ENCODE data around the gene TRIM44. TPM values are rescaled to one million over a fixed set of nuclear protein-coding genes. Genes with fewer than 3 reads are reported as not detected.
A peak's percentile ranks its signal among the peaks of the same experiment; 100 is the strongest.

TRIM44 gene
- total RNA-seq, 1 donor from 2014 or later, result 67.4 TPM

DNA sequence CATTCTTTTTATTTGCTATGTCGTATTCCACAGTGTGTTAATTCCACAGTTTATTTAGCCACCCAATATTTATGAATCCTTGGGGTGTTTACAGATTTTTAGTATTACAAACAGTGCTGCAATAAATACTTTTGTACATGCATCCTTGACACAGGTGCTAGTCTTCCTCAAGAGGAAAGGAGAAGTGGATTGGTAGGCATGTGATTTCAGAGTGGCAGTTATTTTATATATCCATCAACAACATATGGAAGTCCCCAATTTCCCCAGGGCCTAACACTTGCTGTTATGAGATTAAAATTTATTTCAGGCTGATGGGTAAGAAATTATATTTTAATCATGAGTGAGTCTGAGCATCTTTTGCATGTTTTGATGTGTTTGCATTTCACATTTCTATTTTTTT, 17.9 kb downstream of the TRIM44 start:
- peaks cover 32% of the 10 kb centered on the region for H3K4me1 Mint-ChIP-seq
- peaks cover 4% of the 10 kb centered on the region for H3K36me3 Mint-ChIP-seq (ENCODE audit: low read depth)
- no peak overlapping the region for H3K4me3 Mint-ChIP-seq
- no peaks in the 10 kb centered on the region for H3K27me3 Mint-ChIP-seq (ENCODE audit: low read depth)
- TF ChIP-seq, protein P1, sequence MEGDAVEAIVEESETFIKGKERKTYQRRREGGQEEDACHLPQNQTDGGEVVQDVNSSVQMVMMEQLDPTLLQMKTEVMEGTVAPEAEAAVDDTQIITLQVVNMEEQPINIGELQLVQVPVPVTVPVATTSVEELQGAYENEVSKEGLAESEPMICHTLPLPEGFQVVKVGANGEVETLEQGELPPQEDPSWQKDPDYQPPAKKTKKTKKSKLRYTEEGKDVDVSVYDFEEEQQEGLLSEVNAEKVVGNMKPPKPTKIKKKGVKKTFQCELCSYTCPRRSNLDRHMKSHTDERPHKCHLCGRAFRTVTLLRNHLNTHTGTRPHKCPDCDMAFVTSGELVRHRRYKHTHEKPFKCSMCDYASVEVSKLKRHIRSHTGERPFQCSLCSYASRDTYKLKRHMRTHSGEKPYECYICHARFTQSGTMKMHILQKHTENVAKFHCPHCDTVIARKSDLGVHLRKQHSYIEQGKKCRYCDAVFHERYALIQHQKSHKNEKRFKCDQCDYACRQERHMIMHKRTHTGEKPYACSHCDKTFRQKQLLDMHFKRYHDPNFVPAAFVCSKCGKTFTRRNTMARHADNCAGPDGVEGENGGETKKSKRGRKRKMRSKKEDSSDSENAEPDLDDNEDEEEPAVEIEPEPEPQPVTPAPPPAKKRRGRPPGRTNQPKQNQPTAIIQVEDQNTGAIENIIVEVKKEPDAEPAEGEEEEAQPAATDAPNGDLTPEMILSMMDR (conservative IDR thresholded peaks at IDR 0.05), result no peak
- no peak overlapping the region for H3K27ac Mint-ChIP-seq (ENCODE audit: unreplicated experiment)
- H3K9me3 Mint-ChIP-seq, result no peaks in the 10 kb centered on the region
- no peak for DNase-seq (ENCODE audit: low read depth, low spot score)

DNA sequence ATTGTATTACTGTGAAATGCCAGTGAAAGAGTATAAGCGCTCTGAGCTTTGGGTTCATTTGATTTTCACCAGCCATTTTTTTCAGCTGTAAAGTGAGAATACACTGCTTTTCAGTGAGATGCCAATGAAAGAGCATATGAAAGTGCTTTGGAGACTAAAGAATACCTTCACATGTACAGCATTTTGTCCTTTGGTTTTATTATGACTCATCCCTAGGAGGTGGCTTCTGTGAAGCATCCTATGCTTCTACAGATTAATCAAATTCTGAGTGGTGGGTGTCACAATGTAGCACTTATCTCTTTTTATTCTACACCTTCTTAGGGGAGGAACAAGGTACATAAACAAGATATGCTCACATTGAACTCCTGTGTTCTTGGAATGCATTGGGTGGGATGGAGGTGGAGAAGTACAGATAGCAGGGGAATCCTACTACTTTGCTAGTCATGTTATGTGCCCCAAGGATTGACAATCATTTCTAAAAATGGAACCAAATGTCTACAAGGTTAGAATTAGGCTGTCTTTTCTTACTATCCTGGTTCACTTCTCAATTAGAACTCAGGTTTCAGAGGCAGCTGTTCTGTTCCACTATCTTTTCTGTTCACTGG, 18.7 kb downstream of the TRIM44 start:
- TF ChIP-seq, protein P1 (conservative IDR thresholded peaks at IDR 0.05), result no peak
- Mint-ChIP-seq H3K36me3 (ENCODE audit: low read depth) (peaks cover 4% of the 10 kb centered on the region), H3K9me3 (no peaks in the 10 kb centered on the region), H3K27ac (ENCODE audit: unreplicated experiment) (peak overlapping the region; percentile 28), H3K4me3 (no peak overlapping the region), H3K27me3 (ENCODE audit: low read depth) (no peaks in the 10 kb centered on the region), H3K4me1 (peaks cover 27% of the 10 kb centered on the region)
- DNase-seq (ENCODE audit: low read depth, low spot score), result no peak

DNA sequence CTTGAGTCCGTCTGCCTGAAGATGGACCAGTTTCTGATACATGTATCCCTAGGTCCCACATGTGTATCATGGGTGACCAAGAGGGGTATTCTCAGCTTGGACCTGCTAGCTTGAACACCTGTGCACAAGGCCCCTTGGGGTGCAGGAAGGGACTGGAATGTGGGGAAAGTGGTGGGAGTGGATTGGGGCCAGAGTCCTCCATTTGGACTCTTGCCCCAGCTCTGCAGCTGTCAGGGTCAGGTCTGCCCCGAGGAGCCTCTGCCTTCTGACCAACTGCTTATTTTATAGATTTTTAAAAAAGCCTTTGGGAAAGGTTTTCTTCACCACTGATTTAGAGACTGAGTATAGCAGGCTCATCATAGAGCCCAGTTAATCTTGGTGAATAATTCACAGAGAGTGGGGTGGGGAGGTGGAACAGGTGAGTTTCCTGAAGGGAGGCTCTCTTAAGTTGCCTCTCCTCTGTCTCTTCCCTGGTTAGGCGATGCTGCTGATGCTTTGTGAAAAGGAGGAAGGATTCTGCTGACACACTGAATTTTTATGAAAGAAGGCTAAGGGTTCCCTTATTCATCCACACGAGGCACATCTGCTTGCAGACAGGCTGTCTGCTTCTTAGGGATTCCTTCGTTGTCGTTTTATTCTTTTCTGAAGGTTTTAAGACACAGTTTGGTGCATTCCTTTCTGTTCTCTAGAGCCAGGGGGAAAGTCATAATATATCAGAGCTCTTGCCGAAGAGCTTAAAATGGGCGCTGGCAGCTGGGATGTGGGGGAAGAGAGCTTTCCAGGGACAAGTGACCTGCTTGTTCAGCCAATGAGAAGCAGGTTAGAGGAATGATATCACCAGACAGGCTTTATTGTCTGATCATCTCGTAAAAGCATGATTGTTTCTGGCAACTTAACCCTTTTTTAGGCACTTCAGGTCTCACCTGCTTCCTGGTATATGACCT, 19.9 kb downstream of the TRIM44 start:
- H3K36me3 Mint-ChIP-seq (ENCODE audit: low read depth), result peaks cover 7% of the 10 kb centered on the region
- H3K4me1 Mint-ChIP-seq, result peaks cover 24% of the 10 kb centered on the region
- DNase-seq (ENCODE audit: low read depth, low spot score), result no peak
- no peaks in the 10 kb centered on the region for H3K9me3 Mint-ChIP-seq
- peak overlapping the region; percentile 41 for H3K4me3 Mint-ChIP-seq
- TF ChIP-seq, protein P1 (conservative IDR thresholded peaks at IDR 0.05), result no peak
- H3K27me3 Mint-ChIP-seq (ENCODE audit: low read depth), result no peaks in the 10 kb centered on the region
- H3K27ac Mint-ChIP-seq (ENCODE audit: unreplicated experiment), result peak overlapping the region; percentile 87

DNA sequence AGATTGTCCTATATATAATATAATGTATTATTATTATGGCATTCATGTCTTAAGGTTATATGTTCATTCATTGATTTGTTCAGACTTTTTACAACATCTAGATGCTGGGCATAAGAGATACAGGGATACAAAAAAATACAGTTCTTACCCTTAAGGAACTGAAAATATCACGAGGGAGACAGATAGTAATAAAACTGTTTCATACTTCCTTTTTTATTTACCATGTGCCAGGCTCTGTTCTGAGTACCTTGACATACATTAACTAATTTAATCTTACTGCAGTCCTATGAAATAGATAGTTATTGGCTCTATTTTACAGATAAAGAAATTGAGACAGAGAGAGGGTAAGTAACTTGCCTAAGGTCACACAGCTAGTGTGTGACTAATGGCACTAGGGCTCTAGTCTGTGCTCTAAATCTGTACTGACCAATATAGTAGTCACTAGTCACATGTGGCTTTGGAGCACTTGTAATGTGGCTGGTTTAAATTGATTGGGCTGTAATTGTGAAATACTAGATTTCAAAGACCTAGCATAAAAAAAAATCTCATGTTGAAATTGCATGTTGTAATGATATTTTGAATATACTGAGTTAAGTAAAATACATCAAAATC, 21.3 kb downstream of the TRIM44 start:
- H3K27me3 Mint-ChIP-seq (ENCODE audit: low read depth), result no peaks in the 10 kb centered on the region
- H3K36me3 Mint-ChIP-seq (ENCODE audit: low read depth), result peaks cover 7% of the 10 kb centered on the region
- no peak overlapping the region for H3K4me3 Mint-ChIP-seq
- no peak for DNase-seq (ENCODE audit: low read depth, low spot score)
- TF ChIP-seq, protein P1 (conservative IDR thresholded peaks at IDR 0.05), result no peak
- no peak overlapping the region for H3K27ac Mint-ChIP-seq (ENCODE audit: unreplicated experiment)
- H3K4me1 Mint-ChIP-seq, result peaks cover 36% of the 10 kb centered on the region
- H3K9me3 Mint-ChIP-seq, result no peaks in the 10 kb centered on the region

DNA sequence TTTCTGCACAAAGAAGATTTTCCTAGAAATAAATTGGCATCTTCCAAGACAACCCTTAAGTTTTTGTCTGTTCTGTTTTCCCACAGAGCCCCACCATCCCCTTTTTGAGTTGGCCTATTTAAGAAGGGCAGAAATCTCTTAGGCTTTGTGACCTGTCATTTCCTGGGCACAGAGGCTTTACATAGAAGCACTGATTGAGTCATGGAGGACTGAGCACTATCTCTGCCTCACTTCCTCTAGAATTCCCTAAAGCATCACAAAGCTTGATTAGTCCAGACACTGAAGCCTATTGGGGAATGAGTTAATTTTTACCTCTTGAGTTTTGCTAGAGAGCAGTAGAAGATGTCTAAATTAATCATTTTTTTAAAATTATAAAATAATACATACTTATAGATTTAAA, 25.4 kb downstream of the TRIM44 start:
- no peak overlapping the region for H3K27ac Mint-ChIP-seq (ENCODE audit: unreplicated experiment)
- H3K36me3 Mint-ChIP-seq (ENCODE audit: low read depth), result peaks cover 9% of the 10 kb centered on the region
- no peaks in the 10 kb centered on the region for H3K9me3 Mint-ChIP-seq
- DNase-seq (ENCODE audit: low read depth, low spot score), result no peak
- TF ChIP-seq, protein P1 (conservative IDR thresholded peaks at IDR 0.05), result no peak
- H3K4me1 Mint-ChIP-seq, result peaks cover 33% of the 10 kb centered on the region
- no peaks in the 10 kb centered on the region for H3K27me3 Mint-ChIP-seq (ENCODE audit: low read depth)
- no peak overlapping the region for H3K4me3 Mint-ChIP-seq
